M059J (cell line): ENCODE data around the gene PPP1R14D. TPM values are rescaled to one million over a fixed set of nuclear protein-coding genes. Genes with fewer than 3 reads are reported as not detected.

ENCODE experiments used
- total RNA-seq: library from RNA; depleted of rRNA; stranded (reverse); fragments of >200 nt; shearing (Covaris generic); gene quantifications from 2 replicates; pipeline ENCODE4 v1.2.3, GENCODE V29; 2014; rRNA removed

The PPP1R14D gene
- total RNA-seq, 1 experiment from 2014 or later = not detected

Other genes with a start within 250 kb of the PPP1R14D start
- gene KNL1, start 234.5 kb downstream of the PPP1R14D start, total RNA-seq = 32.1 and 33.9 TPM in 2 replicates
- 7.7 and 10.5 TPM in 2 replicates for gene RAD51, start 133.5 kb downstream of the PPP1R14D start, total RNA-seq
- 13.5 and 19.2 TPM in 2 replicates for gene RMDN3, start 73.5 kb downstream of the PPP1R14D start, total RNA-seq
- 42.0 and 45.9 TPM in 2 replicates for gene GCHFR, start 64.6 kb downstream of the PPP1R14D start, total RNA-seq
- 0.05 and 0.49 TPM in 2 replicates for gene C15orf62, start 58.7 kb downstream of the PPP1R14D start, total RNA-seq
- 45.9 and 60.7 TPM in 2 replicates for gene ZFYVE19, start 21.6 kb downstream of the PPP1R14D start, total RNA-seq
- 26.1 and 31.5 TPM in 2 replicates for gene DNAJC17, start 21.2 kb downstream of the PPP1R14D start, total RNA-seq
- 8.3 and 15.5 TPM in 2 replicates for gene SPINT1, start 15.3 kb upstream of the PPP1R14D start, total RNA-seq
- 0.12 TPM in 1 of 2 replicates, not detected in the other for gene RHOV, start 45.5 kb upstream of the PPP1R14D start, total RNA-seq
- 17.6 and 29.9 TPM in 2 replicates for gene VPS18, start 65.7 kb upstream of the PPP1R14D start, total RNA-seq
- 0.10 TPM in 1 of 2 replicates, not detected in the other for gene DLL4, start 100.6 kb upstream of the PPP1R14D start, total RNA-seq
- gene CHAC1, start 124.8 kb upstream of the PPP1R14D start, total RNA-seq = 2.6 and 7.4 TPM in 2 replicates